ENCODE measurements around the gene EIF4A2. TPM values are rescaled to one million over a fixed set of nuclear protein-coding genes. Genes with fewer than 3 reads are reported as not detected.
A peak's percentile ranks its signal among the peaks of the same experiment; 100 is the strongest.

EIF4A2 gene
- total and polyA plus RNA-seq, 9 of the 15 experiments (the other 6 are each of a cell fraction or from before 2014, with no cell fraction given), result 307 to 754 (median 435) TPM

- TF ChIP-seq RNF219 (CRISPR knock-in tag; IDR thresholded peaks at IDR 0.05), result peak; percentile 42; the same call in 1 of the 2 replicates
- no peak; the same call in none of the 2 replicates for TF ChIP-seq RNF2 (IDR thresholded peaks at IDR 0.05)
- no peak for TF ChIP-seq TCF7L2 (IDR thresholded peaks at IDR 0.05; ENCODE audit: low read depth, low read length)
- no peak for TF ChIP-seq CREB5 (CRISPR knock-in tag; IDR thresholded peaks at IDR 0.05)
- no peak for TF ChIP-seq CBFA2T2 (conservative IDR thresholded peaks at IDR 0.05)
- no peak for TF ChIP-seq KAT8 (IDR thresholded peaks at IDR 0.05; ENCODE audit: low read depth)
- TF ChIP-seq RCOR1 (IDR thresholded peaks at IDR 0.05; ENCODE audit: borderline replicate concordance in 1 of 2, low read depth in 2 of 2, low read length in 2 of 2), result peak in 1 of 2 experiments; percentile 65; a peak in 2 of 4 replicates
- no peak for TF ChIP-seq HEY1 (CRISPR knock-in tag; IDR thresholded peaks at IDR 0.05; ENCODE audit: borderline replicate concordance)
- peak; percentile 73 to 87 for TF ChIP-seq SIN3A (IDR thresholded peaks at IDR 0.05; ENCODE audit: borderline replicate concordance in 2 of 2, control insufficient read depth in 1 of 2, low read depth in 2 of 2, low read length in 2 of 2)
- TF ChIP-seq SAFB2 (IDR thresholded peaks at IDR 0.05; ENCODE audit: borderline replicate concordance, low read depth, low read length, severe bottlenecking), result no peak
- no peak for TF ChIP-seq ZBTB9 (CRISPR knock-in tag; IDR thresholded peaks at IDR 0.05)
- TF ChIP-seq KLF16 (IDR thresholded peaks at IDR 0.05), result no peak
- TF ChIP-seq ZNF316 (IDR thresholded peaks at IDR 0.05), result no peak
- no peak for TF ChIP-seq ZBTB17 (CRISPR knock-in tag; IDR thresholded peaks at IDR 0.05)
- TF ChIP-seq NCOA2 (IDR thresholded peaks at IDR 0.05; ENCODE audit: partially characterized antibody in 2 of 2), result no peak
- TF ChIP-seq KDM4B (IDR thresholded peaks at IDR 0.05; ENCODE audit: borderline replicate concordance in 2 of 2, low read depth in 1 of 2), result peak in 1 of 2 experiments; percentile 31; a peak in 1 of 4 replicates
- TF ChIP-seq HNRNPL (IDR thresholded peaks at IDR 0.05; ENCODE audit: low read depth, low read length), result no peak
- no peak for TF ChIP-seq CBX2 (IDR thresholded peaks at IDR 0.05; ENCODE audit: insufficient read depth, low read length, poor library complexity, severe bottlenecking)
- no peak for TF ChIP-seq BDP1 (IDR thresholded peaks at IDR 0.05; ENCODE audit: insufficient read depth, insufficient read length)
- TF ChIP-seq CTBP1 (IDR thresholded peaks at IDR 0.05; ENCODE audit: borderline replicate concordance), result peak; percentile 65; the same call in 1 of the 2 replicates
- TF ChIP-seq RAD51 (IDR thresholded peaks at IDR 0.05; ENCODE audit: borderline replicate concordance, low read depth), result peak; percentile 67; the same call in 1 of the 2 replicates
- peak; percentile 64; the same call in 1 of the 2 replicates for TF ChIP-seq ZBTB12 (CRISPR knock-in tag; IDR thresholded peaks at IDR 0.05)
- TF ChIP-seq ZNF23 (CRISPR knock-in tag; IDR thresholded peaks at IDR 0.05), result no peak
These were observed at the start of gene EIF4A2 (continued) for GRCh38 chr3:186783058-186783730.

All from K562 (cell line).